CD14-positive monocyte (primary cell): Measurements from ENCODE around the gene ABHD1. TPM values are rescaled to one million over a fixed set of nuclear protein-coding genes. Genes with fewer than 3 reads are reported as not detected.

Experiments
- DNase-seq, 3 donors: peaks; one replicate each; pipeline ENCODE4 v3.0.0-alpha.2; 2011 to 2022
- H2AFZ ChIP-seq: 2 replicates; pipeline ENCODE4 v1.6.0; 2012; ENCODE audit warnings: mild to moderate bottlenecking, low read depth, low read length, inconsistent platforms; ENCODE audit not compliant: insufficient read depth, poor library complexity, severe bottlenecking
- H3K27ac ChIP-seq, 2 donors: 1 replicate in 1 of 2; 2 replicates in 1 of 2; pipeline ENCODE4 v1.5.1; 2012 to 2013; ENCODE audit warnings: low read length in 2 of 2, control low read depth in 1 of 2, inconsistent platforms in 1 of 2, low read depth in 1 of 2, mild to moderate bottlenecking in 1 of 2
- H3K27me3 ChIP-seq, 2 donors: one replicate each; pipeline versions ENCODE4 v1.6.0 to v1.6.1; 2011 to 2013; ENCODE audit warnings: low read length in 2 of 2; ENCODE audit not compliant: control insufficient read depth in 2 of 2, insufficient read depth in 2 of 2
- H3K36me3 ChIP-seq, 2 donors: replicated peaks in 1 of 2; 1 replicate in 1 of 2; 2 replicates in 1 of 2; pipeline versions ENCODE4 v1.5.1 to v1.6.1; 2012 to 2013; ENCODE audit warnings: low read length in 2 of 2, control low read depth in 1 of 2, inconsistent platforms in 1 of 2, mild to moderate bottlenecking in 1 of 2; ENCODE audit not compliant: insufficient read depth in 2 of 2, control insufficient read depth in 1 of 2
- H3K4me1 ChIP-seq, 2 donors: 1 replicate in 1 of 2; 2 replicates in 1 of 2; pipeline versions ENCODE4 v1.5.1 to v1.6.1; 2012 to 2013; ENCODE audit warnings: low read length in 2 of 2, control low read depth in 1 of 2, inconsistent platforms in 1 of 2, mild to moderate bottlenecking in 1 of 2, moderate library complexity in 1 of 2; ENCODE audit not compliant: insufficient read depth in 2 of 2, control insufficient read depth in 1 of 2
- H3K4me2 ChIP-seq: replicated peaks from 2 replicates; pipeline ENCODE3; 2012; ENCODE audit warnings: low read length, moderate library complexity, mild to moderate bottlenecking; ENCODE audit not compliant: poor library complexity, severe bottlenecking; ENCODE audit errors: extremely low read depth
- H3K4me3 ChIP-seq, 3 experiments: fragments of 200-600 bp in 1 of 3; sonication (generic) in 1 of 3; replicated peaks in 1 of 3; 1 replicate in 2 of 3; 2 replicates in 1 of 3; pipeline ENCODE4 v1.5.1; 2011 to 2013; ENCODE audit warnings: low read length in 3 of 3, mild to moderate bottlenecking in 3 of 3, control low read depth in 2 of 3, low read depth in 2 of 3, inconsistent platforms in 1 of 3, moderate library complexity in 1 of 3
- H3K79me2 ChIP-seq: 2 replicates; pipeline ENCODE4 v1.6.0; 2012; ENCODE audit warnings: mild to moderate bottlenecking, control low read depth, inconsistent platforms, low read length, moderate library complexity; ENCODE audit not compliant: insufficient read depth
- H3K9ac ChIP-seq: 2 replicates; pipeline ENCODE4 v1.6.0; 2017; ENCODE audit warnings: low read length, mild to moderate bottlenecking; ENCODE audit not compliant: insufficient read depth, poor library complexity, severe bottlenecking
- H3K9me3 ChIP-seq, 2 donors: replicated peaks in 1 of 2; 1 replicate in 1 of 2; 2 replicates in 1 of 2; pipeline versions ENCODE4 v1.5.1 to v1.6.1; 2012 to 2013; ENCODE audit warnings: low read length in 2 of 2, control low read depth in 1 of 2; ENCODE audit not compliant: control insufficient read depth in 1 of 2, insufficient read depth in 1 of 2
- H4K20me1 ChIP-seq: 2 replicates; pipeline ENCODE4 v1.6.0; 2012; ENCODE audit warnings: mild to moderate bottlenecking, low read length, control low read depth, moderate library complexity; ENCODE audit not compliant: insufficient read depth
- H3K27ac Mint-ChIP-seq, 7 donors: one replicate each; pipeline ENCODE4 v1.8.0; 2020; ENCODE audit warnings: mild to moderate bottlenecking in 7 of 7, mixed read lengths in 7 of 7, moderate library complexity in 6 of 7, inconsistent platforms in 2 of 7
- H3K27me3 Mint-ChIP-seq, 3 donors: one replicate each; pipeline ENCODE4 v1.8.0; 2021 to 2022; ENCODE audit warnings: low read depth in 3 of 3, mild to moderate bottlenecking in 3 of 3, mixed read lengths in 3 of 3, moderate library complexity in 3 of 3, inconsistent platforms in 1 of 3
- H3K36me3 Mint-ChIP-seq, 2 donors: one replicate each; pipeline ENCODE4 v1.8.0; 2020; ENCODE audit warnings: mixed read lengths in 2 of 2, inconsistent platforms in 1 of 2, mild to moderate bottlenecking in 1 of 2
- H3K4me1 Mint-ChIP-seq: one replicate; pipeline ENCODE4 v1.8.0; 2020; ENCODE audit warnings: mild to moderate bottlenecking, mixed read lengths
- H3K4me3 Mint-ChIP-seq, 2 donors: one replicate each; pipeline ENCODE4 v1.8.0; 2020; ENCODE audit warnings: mild to moderate bottlenecking in 2 of 2, mixed read lengths in 2 of 2, moderate library complexity in 1 of 2
- H3K9me3 Mint-ChIP-seq, 7 donors: one replicate each; pipeline ENCODE4 v1.8.0; 2020 to 2022; ENCODE audit warnings: mixed read lengths in 7 of 7, mild to moderate bottlenecking in 6 of 7, moderate library complexity in 6 of 7, inconsistent platforms in 2 of 7
- WGBS: methylation state at CpG from one replicate; pipeline ENCODE4 v1.1.5; 2013; ENCODE audit warnings: missing lambda C conversion rate; ENCODE audit not compliant: insufficient coverage; 5-methylcytosine and 5-hydroxymethylcytosine counted together
- intact Hi-C, 2 donors: fragments of 100-400 bp; cut with micrococcal nuclease; formaldehyde crosslinking; loops; one replicate each; pipeline versions ENCODE4 v1.15.0 to v1.15.1; 2023
- polyA plus RNA-seq, 3 donors: library from polyadenylated mRNA; depleted of rRNA in 1 of 3; unstranded in 2 of 3; stranded (reverse) in 1 of 3; fragments of 300-500 nt in 2 of 3; fragments of >200 nt in 1 of 3; fragmentation: Illumina TruSeq in 2 of 3; gene quantifications; 1 replicate in 2 of 3; 2 replicates in 1 of 3; pipeline ENCODE4 v1.2.3, GENCODE V29; 2012 to 2021
- TF ChIP-seq, protein P1 (sequence below): fragments of 200-600 bp; IDR thresholded peaks from one replicate; pipeline ENCODE4 v1.8.0; 2022; ENCODE audit warnings: antibody characterized with exemption, mild to moderate bottlenecking

ABHD1 gene
- polyA plus RNA-seq, 3 donors: 0.08 to 1.2 (median 0.25) TPM

DNA sequence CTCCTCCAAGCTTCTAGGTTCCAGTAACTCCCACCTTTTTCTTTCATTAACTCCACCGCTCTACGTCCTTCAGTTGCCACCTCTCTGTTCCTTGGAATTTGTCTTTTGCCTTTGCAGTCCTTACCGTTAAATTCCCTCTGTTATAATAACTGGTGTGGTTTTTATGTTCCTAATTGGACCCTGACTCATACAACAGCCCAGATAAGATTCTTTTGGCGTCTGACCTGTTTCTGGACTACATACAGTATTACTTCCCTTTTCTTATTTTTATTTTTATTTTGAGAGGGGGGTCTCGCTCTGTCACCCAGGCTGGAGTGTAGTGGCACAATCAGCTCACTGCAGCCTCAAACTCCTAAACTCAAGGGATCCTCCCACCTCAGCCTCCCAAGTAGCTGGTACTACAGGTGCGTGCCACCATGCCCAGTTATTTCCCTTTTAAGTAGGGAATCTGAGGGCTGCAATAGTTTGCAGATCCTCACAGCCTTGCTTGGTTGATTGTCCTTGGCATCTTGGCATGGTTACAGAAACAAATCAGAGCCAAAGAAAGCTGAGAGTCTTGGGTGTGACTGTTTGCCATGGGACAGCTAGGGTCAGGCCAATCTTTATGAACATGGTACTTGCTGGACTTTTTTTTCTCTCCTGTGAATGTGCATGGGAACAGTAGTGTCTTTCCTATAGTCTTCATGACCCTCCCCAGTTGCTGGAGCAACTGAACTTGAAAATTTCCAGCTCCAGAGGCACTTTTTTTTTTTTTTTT lies 47.1 kb downstream of the ABHD1 start:
- no peaks in the 10 kb centered on the region for H3K9me3 ChIP-seq
- Mint-ChIP-seq H3K27ac (peak overlapping the region in 1 of 7 donors; percentile 0), H3K27me3 (peaks cover 9 to 18% (median 14%) of the 10 kb centered on the region in 3 donors), H3K4me1 (peaks cover 7% of the 10 kb centered on the region), H3K4me3 (peak overlapping the region in 1 of 2 donors; percentile 81), H3K9me3 (no peaks in the 10 kb centered on the region), H3K36me3 (no peaks in the 10 kb centered on the region)
- no peak for DNase-seq
- H3K27ac ChIP-seq: no peak overlapping the region
- TF ChIP-seq, protein P1, sequence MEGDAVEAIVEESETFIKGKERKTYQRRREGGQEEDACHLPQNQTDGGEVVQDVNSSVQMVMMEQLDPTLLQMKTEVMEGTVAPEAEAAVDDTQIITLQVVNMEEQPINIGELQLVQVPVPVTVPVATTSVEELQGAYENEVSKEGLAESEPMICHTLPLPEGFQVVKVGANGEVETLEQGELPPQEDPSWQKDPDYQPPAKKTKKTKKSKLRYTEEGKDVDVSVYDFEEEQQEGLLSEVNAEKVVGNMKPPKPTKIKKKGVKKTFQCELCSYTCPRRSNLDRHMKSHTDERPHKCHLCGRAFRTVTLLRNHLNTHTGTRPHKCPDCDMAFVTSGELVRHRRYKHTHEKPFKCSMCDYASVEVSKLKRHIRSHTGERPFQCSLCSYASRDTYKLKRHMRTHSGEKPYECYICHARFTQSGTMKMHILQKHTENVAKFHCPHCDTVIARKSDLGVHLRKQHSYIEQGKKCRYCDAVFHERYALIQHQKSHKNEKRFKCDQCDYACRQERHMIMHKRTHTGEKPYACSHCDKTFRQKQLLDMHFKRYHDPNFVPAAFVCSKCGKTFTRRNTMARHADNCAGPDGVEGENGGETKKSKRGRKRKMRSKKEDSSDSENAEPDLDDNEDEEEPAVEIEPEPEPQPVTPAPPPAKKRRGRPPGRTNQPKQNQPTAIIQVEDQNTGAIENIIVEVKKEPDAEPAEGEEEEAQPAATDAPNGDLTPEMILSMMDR: no peak
- H2AFZ ChIP-seq: peak overlapping the region; percentile 61
- H3K4me1 ChIP-seq: peaks cover 5 to 11% of the 10 kb centered on the region in 2 donors
- intact Hi-C loops: no loop called here
- no CpG with 5 or more reads among the region's 6 CpGs for WGBS
- H3K4me2 ChIP-seq: peak overlapping the region; percentile 57
- H3K36me3 ChIP-seq: no peaks in the 10 kb centered on the region
- H3K27me3 ChIP-seq: no peaks in the 10 kb centered on the region
- no peaks in the 10 kb centered on the region for H4K20me1 ChIP-seq
- no peak overlapping the region for H3K9ac ChIP-seq
- no peaks in the 10 kb centered on the region for H3K79me2 ChIP-seq
- no peak overlapping the region for H3K4me3 ChIP-seq

DNA sequence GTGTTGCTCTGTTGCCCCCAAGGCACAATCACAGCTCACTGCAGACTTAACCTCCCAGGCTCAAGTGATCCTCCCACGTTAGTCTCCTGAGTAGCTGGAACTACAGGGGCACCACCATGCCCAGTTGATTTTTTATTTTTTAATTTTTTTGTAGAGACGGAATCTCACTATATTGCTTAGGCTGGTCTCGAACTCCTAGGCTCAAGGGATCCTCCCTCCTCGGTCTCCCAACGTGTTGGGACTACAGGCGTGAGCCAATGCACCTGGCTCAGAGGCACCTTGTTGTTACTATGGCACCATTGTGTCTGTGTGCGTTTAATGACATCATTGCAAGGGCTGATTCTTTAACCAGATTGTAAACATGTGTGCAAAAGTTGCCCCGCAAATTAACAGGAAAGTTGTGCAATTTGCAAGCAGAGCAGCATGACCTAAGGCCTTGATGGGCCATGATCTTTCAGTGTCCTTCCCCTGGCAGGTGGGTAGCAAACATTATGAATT lies 47.8 kb downstream of the ABHD1 start:
- no peak overlapping the region for H3K4me3 Mint-ChIP-seq
- WGBS: 83% methylated on average over 7 of the region's 8 CpGs
- intact Hi-C loops: no loop called here

More for the DNA sequence above, 47.8 kb downstream of the ABHD1 start:
- Mint-ChIP-seq H3K27ac (no peak overlapping the region), H3K9me3 (no peaks in the 10 kb centered on the region), H3K27me3 (peaks cover 9 to 20% (median 14%) of the 10 kb centered on the region in 3 donors), H3K4me1 (peaks cover 7% of the 10 kb centered on the region), H3K36me3 (no peaks in the 10 kb centered on the region)
- no peak overlapping the region for H2AFZ ChIP-seq
- no peak for DNase-seq
- no peak overlapping the region for H3K4me3 ChIP-seq
- H3K9ac ChIP-seq: no peak overlapping the region
- no peaks in the 10 kb centered on the region for H3K36me3 ChIP-seq
- H4K20me1 ChIP-seq: no peaks in the 10 kb centered on the region
- no peaks in the 10 kb centered on the region for H3K9me3 ChIP-seq
- no peak overlapping the region for H3K27ac ChIP-seq
- no peaks in the 10 kb centered on the region for H3K27me3 ChIP-seq
- H3K4me1 ChIP-seq: peaks cover 5 to 11% of the 10 kb centered on the region in 2 donors
- no peaks in the 10 kb centered on the region for H3K79me2 ChIP-seq
- no peak overlapping the region for H3K4me2 ChIP-seq
- TF ChIP-seq, protein P1: no peak
